Non-pigmented ciliary epithelial cell (primary cell): ENCODE data around the gene RNF212.

Experiments
- DNase-seq: peaks from one replicate; pipeline ENCODE4 v3.0.0-alpha.2; 2010; ENCODE audit warnings: low read depth

Gene RNF212

GRCh38 chr4:1115528-1116293, 2.3 kb upstream of the RNF212 start:
- DNase-seq: no peak

GRCh38 chr4:1112821-1113182, 562 bp downstream of the RNF212 start:
- DNase-seq: no peak

- DNase-seq: no peak
Measured at GRCh38 chr4:1112174-1112820, 1.1 kb downstream of the RNF212 start.

DNA sequence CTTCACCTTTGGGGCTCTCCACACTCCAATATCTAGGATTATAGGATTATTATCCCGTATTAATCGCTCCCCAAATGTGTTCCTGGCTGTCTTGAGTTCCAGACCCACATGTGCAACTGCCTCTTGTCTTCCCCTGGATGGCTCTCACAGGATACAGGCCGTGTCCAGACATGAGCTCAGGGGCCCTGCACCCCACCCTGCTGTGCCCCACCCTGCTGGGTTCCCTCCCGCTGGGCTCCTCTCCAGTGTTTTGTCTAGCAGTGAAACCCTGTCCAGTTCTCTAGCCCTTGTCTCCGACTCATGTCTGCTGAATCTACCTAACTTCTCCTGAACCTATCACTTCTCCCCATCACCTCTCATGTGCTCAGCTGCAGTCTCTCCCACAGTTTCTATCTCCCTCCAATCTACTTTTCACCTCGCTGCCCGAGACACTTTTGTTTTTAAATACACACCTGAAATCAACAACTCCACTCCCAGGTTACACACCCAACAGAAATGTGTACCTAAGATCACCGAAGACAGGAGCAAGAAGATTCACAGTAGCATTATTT, 2.0 kb downstream of the RNF212 start:
- no peak for DNase-seq

- DNase-seq: no peak
Measured at GRCh38 chr4:1109898-1110506, 3.4 kb downstream of the RNF212 start.

- no peak for DNase-seq
Measured at GRCh38 chr4:1109333-1109732, 4.0 kb downstream of the RNF212 start.

GRCh38 chr4:1105662-1106061, 7.7 kb downstream of the RNF212 start:
- DNase-seq: no peak

- no peak for DNase-seq
Measured at GRCh38 chr4:1105067-1105466, 8.3 kb downstream of the RNF212 start.

GRCh38 chr4:1104647-1105046, 8.7 kb downstream of the RNF212 start:
- DNase-seq: no peak

DNA sequence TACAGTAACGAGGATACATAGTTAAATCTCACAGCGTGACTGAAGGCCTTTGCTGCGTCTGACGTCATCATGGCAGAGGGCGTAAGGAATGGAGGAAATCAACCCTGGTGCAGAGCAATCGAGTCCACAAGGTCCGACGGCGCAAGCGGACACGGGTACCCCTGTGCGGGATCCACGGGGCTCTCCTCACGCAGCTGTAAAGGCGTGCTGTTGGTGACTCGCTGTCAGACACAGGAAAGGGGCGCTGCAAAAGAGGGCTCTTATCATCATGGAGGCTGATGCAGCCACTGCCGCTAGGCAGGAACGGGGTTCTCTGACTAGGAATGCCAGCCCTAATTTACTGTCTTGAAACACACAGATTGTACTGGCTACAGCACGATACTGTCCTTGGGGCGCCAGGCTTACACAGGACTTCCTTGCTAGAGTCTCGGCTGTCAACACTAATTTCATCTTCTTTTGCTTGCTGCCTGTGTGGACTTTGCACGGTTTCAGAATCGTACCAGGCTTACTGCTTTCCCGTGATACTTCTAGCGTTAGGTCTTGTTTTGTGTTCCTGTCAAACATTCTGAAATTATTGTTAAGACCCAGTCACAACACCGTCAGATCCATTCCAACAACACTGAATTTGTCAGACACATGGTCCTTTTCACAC, 13.6 kb downstream of the RNF212 start:
- DNase-seq: no peak

DNA sequence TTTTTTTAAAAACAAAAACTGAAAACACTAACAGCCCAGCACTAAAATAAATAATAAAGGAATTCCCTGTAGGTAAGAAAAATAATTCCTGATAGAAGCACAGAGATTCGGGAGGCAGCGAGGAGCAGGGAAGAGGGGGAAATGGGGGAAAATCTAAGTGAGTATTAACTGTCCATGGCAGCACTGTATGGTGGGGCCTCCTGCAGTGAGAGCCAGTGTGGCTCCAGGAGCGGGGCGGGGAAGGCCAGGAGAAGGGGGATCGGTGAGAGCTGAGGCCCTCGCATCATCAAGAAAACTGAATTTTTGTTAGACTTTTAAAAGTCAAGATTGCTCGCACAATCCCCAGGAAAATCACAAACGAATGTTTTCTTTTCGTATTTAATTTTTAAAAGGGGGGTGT, 14.1 kb downstream of the RNF212 start:
- no peak for DNase-seq

DNA sequence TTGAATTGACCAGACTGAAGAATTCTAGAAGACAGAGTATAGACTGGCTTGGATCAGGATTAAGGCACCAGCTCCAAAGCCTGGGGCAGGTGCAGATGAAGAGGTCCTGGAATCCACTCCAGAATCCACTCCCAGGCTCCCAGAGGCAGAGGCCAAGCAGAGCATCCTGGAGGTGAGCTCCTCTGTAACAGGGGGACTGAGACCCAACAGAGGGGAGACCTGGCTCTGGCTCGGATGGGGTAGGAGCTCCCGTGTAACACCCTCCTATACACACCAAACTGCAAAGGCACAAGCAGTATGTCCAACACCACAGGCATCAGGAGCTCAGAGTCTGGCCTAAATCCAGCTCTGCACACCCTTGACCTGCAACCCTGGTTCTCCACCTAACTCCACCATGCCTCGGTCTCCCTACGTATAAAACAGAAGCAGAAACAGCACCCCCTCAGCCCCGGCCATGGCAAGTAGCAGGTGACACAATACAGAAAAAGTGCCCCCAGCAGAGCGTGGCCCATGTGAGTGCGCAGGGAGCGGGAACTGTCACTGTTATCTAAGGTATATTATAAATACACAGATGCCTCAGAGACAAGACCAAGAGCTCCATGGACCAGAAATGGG, 14.9 kb downstream of the RNF212 start:
- no peak for DNase-seq

DNA sequence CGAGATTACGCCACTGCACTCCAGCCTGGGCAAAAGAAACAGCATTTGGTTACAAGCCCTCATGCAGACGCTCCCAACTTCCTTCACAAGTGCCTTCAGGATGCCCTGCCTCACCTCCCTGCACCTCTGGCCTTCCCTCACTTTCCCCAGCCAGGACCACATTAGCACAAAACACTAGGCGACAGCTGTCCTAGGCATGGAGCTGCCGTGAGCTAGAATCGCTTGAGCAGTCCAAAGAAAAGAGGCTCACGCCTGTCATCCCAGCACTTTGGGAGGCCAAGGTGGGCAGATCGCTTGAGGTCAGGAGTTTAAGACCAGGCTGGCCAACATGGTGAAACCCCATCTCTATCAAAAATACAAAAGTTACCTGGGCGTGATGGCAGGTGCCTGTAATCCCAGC, 15.8 kb downstream of the RNF212 start:
- no peak for DNase-seq

- DNase-seq: no peak
Measured at GRCh38 chr4:1096841-1097240, 16.5 kb downstream of the RNF212 start.

- DNase-seq: no peak
Measured at GRCh38 chr4:1094336-1094690, 19.1 kb downstream of the RNF212 start.

DNA sequence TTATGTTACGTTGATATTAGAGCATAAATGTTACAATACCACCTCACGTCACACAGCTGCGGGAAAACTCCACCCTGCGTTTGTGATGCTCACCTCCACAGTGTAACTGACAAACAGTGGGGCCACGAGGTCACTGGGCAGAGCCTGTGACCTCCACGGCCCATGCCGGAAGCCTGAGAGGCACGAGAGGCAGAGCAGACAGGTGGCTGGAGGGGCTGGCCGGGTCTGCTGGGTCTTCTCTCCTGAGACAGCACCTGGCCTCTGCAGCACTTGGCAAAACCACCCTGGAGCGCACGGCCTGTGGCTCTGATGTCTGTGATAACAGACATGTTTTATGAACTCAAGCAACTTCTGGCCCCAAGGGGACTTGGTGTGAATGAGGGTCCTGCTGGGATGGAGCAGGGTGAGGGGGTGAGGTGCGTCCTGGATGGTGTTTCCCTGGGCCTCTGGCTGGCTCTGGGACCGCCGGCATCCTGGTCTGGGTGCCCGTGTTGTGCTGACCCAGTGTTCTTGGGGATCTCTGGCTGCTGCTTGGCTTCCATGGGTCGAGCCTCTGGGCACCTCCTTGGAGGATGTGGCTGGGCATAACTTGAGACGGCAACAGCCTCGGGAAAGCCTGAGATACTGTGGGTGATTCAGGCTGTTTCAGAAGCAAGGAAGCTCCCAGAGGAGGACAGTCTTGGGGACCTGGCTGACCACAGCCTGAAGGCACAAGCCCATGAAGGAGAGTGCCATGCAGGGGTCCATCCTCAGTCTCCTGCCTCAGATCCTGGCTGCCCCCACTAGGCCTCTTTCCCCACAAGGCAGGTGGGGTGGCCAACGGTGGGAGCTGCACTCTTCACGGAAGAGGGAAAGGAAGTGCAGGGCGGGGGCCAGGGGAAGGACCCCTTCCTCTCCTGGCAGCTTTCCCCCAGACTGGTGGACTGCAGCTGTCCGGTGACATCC, 19.7 kb downstream of the RNF212 start:
- DNase-seq: no peak

DNA sequence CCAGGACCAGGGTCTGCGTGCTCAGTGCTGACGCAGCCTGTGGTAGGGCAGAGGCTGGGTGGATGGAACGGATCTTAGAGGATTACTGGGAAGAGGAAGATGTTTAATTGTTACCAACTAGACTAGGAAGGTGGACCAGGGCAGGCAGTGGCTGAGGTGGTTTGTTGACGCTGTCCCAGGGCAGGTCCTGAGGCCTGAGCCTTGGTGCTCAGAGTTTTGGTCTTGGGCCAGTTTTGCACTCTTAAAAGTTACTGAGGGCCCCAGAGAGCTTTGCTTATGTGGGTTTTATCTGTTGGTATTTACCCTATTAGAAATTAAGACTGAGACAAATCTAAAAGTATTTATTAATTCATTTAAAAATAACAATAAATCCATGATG, 20.4 kb downstream of the RNF212 start:
- DNase-seq: no peak

GRCh38 chr4:1092026-1092982, 21.1 kb downstream of the RNF212 start:
- DNase-seq: no peak

- no peak for DNase-seq
Measured at GRCh38 chr4:1091561-1091995, 21.8 kb downstream of the RNF212 start.
